DMS79 treated with DMSO at 0.1 percent for 48 hours (cell line): Measurements from ENCODE around the gene IGFBP3.
A peak's percentile ranks its signal among the peaks of the same experiment; 100 is the strongest.
"Not testable (repeated sequence)": the region's sequence is repeated elsewhere in the genome, so short reads cannot be mapped to it uniquely, and the experiment has no call there.

Source experiments
- DNase-seq: peaks from one replicate; lab custom pipeline; 2025; lab: John Stamatoyannopoulos, UW

Gene IGFBP3

GRCh38 chr7:45920502-45921380, at the start of gene IGFBP3:
IGFBP3 (minus strand) TSS chr7:45921272; CDS start chr7:45921140, 132 bp downstream.
- DNase-seq = peak; percentile 42

- DNase-seq = no peak
Observed at GRCh38 chr7:45970454-45970853, 49.4 kb upstream of the IGFBP3 start.

DNA sequence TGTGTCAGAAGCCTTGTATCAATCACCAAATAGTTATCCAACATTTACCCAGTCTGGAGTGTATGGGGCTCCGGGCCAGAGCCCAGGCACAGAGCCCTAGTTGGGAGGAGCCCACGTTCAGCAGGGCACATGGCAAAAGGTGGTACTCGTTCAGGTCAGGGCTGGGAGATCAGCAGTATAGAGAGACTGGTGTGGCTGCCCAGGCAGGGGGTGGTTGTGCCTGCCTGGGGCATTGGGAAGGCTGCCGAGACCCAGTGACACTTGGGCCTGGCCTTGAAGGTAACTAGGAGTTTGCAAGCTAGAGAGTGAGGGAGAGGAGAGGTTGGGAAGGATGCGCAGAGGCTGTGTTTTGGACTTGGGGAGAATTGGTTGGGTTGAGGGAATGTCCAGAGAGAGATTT, 48.9 kb upstream of the IGFBP3 start:
- no peak for DNase-seq

- no peak for DNase-seq
Observed at GRCh38 chr7:45968856-45969541, 47.9 kb upstream of the IGFBP3 start.

DNA sequence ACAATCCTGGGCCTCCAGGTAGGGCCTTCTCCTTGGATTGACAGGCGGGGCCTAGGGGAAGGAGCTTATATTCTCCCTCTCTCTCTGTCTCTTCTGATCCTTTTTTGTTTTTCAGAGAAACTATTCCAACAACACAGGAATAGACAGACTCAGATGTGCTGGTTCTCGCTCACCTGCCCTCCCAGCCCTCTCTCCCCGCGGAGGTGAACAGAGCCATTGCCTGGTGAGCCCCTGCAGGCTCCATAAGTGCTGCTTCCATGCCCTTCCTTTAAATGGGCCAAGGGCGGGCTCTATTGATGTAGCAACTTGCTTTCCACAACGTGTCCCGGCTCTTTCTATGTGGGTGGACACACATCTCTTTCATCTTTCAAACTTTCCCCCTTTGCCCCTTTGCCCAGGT, 47.2 kb upstream of the IGFBP3 start:
- no peak for DNase-seq

- no peak for DNase-seq
Observed at GRCh38 chr7:45967591-45968157, 46.6 kb upstream of the IGFBP3 start.

DNA sequence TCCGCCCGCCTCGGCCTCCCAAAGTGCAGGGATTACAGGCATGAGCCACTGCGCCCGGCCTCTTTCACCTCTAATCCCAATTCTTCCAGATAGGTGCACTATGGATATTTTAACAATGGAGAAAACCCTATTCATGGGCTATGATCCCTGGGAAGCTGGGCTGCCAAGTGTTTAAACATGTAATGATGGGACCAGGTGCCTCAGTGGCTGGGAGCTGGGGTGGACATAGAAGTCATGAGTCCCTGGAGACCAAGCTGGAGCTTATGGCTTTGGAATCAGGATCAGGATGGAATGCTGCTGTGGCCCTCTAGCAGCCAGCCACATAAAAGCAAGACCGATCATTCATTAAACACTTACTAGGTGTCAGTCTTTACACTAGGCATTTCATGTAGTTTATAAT, 41.8 kb upstream of the IGFBP3 start:
- DNase-seq = no peak

GRCh38 chr7:45957721-45958120, 36.6 kb upstream of the IGFBP3 start:
- no peak for DNase-seq

DNA sequence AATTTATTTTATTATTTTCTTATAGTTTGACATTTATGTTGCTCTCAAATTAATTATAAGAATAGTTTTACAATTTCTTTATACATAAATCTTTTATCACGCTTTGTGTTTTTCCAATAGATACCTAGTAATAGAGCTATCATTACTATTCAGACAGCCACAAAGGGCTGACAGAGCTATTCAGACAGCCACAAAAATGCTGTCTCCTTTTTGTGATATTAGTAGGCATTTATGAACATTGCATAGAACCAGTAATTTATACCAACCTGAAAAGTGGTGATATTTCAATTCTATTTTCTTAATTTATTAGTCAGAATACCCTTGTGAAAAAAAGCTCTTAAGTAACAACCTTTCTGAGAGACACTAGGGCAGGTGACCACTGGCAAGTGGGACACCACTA, 34.2 kb upstream of the IGFBP3 start:
- DNase-seq = no peak

DNA sequence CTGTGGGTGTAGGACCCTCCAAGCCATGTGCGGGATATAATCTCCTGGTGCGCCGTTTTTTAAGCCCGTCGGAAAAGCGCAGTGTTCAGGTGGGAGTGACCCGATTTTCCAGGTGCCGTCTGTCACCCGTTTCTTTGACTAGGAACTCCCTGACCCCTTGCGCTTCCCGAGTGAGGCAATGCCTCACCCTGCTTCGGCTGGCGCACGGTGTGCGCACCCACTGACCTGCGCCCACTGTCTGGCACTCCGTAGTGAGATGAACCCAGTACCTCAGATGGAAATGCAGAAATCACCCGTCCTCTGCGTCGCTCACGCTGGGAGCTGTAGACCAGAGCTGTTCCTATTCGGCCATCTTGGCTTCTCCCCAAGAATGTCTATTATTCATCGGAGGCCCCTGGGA, 32.0 kb upstream of the IGFBP3 start:
- DNase-seq = not testable (repeated sequence)

DNA sequence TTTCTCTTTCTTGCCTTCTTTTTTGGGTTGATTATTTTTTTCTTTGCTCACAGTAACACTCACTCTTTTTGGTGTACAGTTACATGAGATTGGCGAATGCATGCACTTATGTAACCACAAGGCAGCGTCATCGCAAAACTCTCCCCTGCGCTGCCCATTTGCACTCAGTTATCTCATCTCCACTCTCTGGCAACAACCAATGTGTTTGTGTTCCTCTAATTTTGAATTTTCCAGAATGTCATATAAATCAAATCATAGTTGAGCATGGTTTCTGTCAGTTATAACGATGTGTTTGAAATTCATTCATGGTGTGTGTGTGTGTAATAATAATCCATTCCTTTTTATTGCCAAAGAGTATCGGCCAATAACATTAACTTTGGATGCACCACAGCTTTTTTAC, 23.0 kb upstream of the IGFBP3 start:
- no peak for DNase-seq

DNA sequence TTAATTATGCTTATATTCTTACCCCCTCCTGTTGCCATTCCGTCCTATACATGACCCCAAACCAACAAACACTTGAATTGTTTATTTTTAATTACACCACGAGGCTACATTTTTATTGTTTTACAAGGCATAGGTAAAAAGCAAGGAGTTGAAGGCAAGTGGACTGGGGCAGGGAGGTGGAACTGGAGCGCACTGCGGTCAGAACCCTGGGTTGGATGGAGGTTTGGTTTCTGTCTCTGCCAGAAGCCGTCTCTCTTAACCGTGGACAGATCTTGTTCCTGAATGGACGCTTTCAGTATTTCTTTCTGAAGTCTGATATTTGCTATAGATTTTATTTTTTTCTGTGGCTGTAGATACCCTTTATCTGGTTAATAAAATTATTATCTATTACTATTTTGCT, 19.9 kb upstream of the IGFBP3 start:
- no peak for DNase-seq

DNA sequence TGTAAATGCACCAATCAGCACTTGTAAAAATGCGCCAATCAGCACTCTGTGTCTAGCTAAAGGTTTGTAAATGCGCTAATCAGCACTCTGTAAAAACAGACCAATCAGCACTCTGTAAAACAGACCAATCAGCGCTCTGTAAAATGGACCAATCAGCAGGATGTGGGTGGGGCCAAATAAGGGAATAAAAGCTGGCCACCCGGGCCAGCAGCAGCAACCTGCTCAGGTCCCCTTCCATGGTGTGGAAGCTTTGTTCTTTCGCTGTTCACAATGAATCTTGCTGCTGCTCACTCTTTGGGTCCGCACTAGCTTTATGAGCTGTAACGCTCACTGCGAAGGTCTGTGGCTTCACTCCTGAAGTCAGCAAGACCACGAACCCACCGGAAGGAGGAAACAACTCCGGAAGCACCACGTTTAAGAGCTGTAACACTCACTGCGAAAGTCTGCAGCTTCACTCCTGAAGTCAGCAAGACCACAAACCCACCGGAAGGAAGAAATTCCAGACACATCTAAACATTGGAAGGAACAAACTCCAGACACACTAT, 19.2 kb upstream of the IGFBP3 start:
- not testable (repeated sequence) for DNase-seq

- DNase-seq = no peak
Observed at GRCh38 chr7:45939574-45939973, 18.5 kb upstream of the IGFBP3 start.

DNA sequence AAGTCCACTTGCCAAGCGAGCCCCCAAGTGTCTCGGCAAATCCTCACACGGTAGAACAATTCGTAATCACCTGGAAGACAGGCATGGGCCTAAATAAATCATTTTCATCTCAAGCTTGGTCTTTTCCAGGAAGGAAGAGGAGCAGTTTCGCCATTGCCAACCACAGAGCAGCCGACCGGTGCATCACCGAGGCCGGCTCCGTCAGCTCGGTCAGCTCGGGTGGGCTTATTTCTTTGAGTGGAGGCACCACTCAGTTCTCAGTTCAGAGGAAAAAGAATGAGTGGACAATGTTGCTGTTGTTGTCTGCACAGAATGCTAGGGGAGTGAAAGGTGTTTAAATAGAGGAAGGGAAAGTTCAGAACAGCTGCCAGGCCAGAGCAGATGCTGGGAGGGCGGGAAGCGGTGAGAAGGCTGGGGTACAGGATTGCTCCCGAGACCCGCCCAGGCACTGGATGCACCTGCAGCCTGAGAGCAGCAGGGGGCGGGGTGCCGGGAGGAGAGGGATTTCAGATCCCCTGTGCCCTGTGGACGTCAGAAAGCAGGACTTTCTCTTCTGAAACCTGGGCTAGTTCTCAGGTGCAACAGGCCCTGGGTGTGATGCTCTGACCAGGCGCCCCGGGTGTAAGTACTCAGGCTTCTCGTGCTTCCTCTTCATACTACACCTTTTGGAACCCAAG, 17.7 kb upstream of the IGFBP3 start:
- DNase-seq = no peak

- DNase-seq = no peak
Observed at GRCh38 chr7:45937862-45938261, 16.8 kb upstream of the IGFBP3 start.

DNA sequence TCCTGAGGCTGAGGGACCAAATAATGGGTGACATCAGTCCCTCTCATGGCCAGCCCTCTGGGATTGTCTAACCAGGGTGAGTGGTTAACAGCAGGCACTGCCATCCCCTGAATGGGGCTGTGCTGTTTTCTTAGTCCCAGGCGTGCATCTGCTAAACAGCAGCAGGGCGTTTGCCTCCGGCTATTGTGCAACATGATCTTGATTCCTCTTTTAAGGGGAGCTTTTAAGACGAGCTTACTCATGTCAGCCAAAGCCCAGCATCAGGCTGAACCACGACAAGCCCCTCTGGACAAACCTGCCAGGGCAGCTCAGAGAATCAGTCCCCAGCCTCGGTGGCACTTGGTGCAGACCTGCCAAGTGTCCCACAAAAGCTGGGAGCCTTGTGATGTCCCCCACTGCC, 16.2 kb upstream of the IGFBP3 start:
- no peak for DNase-seq

DNA sequence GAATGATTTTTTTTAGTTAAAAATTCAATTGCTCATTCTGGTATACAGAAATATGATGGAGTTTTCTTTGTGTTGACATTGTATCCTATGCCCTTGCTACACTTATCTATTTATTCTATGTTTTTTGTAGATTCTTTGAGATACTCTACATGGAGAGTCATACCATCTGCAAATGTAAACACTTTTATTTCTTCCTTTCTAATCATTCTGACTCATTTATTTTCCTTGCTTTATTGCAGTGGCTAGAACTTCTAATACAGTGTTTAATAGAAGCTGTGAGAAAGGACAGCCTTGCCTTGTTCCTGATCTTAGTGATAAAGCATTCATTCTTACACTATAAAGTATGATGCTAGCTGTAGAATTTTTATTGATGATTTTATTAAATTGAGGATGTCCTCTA, 9.9 kb upstream of the IGFBP3 start:
- DNase-seq = no peak

DNA sequence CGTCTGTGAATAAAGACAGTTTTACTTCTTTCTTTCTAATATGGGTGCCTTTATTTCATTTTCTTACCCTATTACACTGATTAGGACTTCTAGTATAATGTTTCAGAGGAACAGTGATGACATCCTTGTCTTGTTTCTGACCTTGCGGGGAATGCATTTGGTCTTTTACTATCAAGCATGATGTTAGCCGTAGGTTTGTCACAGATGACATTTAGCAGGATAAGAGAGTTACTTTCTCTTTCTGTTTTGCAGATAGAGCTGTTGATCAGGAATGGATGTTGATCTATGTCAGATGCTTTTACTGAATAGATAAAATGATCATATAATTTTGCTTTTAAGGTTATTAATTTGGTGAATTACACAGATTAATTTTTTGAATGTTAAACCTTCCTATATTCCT, 6.6 kb upstream of the IGFBP3 start:
- no peak for DNase-seq

DNA sequence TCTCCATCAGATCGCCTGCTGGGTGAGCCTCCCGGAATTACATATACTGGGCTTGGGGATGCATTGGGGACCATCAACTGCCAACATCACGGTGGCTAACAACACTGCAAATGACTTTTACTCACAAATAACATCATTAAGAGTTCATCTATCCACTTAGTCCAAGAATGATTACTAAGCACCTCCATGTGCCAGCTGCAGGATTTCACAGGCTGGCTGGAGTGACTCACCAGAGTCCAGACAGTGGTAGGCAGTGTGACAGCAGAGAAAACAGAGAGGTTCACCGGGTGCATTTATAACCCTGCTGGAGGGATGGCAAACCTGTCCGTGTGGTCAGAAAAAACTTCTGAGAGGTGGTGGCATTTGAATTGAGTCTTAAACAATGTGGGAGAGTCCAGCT, 3.2 kb upstream of the IGFBP3 start:
- no peak for DNase-seq

- no peak for DNase-seq
Observed at GRCh38 chr7:45923818-45924217, 2.7 kb upstream of the IGFBP3 start.

DNA sequence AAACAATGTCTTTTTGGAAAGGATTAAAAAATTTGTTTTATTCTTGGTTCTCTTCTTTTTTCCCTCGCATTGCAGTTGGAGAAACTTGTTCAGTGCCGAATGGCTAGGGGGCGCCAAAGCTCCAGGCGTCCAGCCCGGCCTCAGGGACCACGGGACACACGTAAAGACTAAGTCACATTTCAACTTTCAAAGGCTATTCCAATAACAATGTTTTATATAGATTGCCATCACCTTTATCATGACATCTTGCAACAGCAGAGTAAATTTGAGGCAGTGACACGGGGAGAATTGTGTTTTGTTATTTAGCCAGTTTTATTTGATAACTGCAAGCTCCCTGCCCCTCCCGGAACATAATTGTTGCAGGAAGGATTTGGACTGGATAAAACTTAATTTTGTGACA, 2.2 kb upstream of the IGFBP3 start:
- peak; percentile 26 for DNase-seq
